NCI-H128 (cell line): ENCODE results near the gene KCP.
"Not testable (repeated sequence)": the region's sequence is repeated elsewhere in the genome, so short reads cannot be mapped to it uniquely, and the experiment has no call there.

ENCODE experiments used
- DNase-seq: peaks from one replicate; lab custom pipeline; 2025; ENCODE audit not compliant: unreplicated experiment; lab: John Stamatoyannopoulos, UW

The KCP gene

GRCh38 chr7:128910569-128910945 is at the start of gene KCP:
Gene KCP, minus strand, starts transcription at chr7:128910709. Its CDS starts 33 bp downstream, at chr7:128910676.
- DNase-seq = no peak

- no peak for DNase-seq
Measured at GRCh38 chr7:128959296-128959695, 48.8 kb upstream of the KCP start.

DNA sequence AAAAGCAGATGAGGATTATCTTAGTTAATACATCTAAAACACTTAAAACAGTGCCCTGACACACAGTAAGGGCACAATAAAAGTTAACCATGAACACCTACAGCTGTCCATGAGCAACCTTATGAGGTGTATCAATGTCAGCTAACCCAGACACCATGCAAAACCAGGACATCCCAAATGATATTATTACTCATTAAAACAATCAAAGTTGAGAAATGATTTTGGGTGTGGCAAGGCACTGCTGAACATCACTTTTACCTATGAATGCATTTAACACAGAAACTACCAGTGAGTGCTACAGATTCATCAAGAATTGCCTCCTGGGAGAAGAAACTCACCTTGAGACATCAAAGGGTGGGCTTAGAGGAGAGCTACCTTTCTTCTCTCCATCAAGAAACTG is 45.5 kb upstream of the KCP start:
- DNase-seq = no peak

DNA sequence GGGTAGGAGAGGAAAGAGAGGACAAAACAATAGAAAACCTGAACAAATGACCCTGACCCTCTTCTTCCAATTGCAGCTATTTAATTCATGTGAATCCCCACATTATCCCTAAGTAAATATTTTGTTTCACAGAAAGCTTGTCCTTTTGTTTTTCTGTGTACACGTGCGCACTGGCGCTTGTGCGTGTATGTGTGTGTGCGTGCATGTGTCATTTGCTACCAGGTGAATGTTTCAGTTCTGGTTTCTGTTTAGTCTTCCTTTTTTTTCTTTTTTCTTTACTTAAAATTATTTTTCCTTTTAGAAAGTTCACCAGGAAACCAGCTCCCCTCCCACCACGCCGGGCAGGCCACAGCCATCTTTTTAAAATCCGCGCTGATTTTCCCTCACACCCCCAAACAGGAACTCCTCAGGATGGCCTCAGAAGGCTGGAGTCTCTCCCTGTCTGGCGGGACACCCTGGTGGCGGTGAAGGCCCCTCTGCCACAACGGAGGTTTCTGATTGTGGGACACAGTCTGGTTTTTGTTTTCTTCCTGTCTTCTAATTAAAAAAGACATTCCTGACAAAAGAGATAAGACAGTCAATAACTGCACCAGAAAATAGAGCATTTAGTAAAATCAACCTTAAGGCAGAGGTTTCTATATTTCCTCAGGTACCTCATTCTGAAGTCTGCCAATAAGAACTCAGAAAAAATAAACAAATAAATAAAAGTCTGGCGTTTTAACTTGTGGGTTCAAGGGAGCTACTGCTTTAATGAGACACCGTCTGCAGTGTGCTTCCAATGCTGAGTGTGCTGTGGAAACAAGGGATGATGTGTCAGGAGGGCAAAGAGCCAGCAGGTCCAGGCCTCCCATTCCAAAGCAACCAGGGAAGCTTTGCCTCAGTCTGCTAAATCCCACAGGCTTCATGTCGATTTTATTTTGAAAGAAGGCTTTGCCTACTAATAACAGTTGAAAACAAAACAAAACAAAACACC is 44.6 kb upstream of the KCP start:
- DNase-seq = no peak

DNA sequence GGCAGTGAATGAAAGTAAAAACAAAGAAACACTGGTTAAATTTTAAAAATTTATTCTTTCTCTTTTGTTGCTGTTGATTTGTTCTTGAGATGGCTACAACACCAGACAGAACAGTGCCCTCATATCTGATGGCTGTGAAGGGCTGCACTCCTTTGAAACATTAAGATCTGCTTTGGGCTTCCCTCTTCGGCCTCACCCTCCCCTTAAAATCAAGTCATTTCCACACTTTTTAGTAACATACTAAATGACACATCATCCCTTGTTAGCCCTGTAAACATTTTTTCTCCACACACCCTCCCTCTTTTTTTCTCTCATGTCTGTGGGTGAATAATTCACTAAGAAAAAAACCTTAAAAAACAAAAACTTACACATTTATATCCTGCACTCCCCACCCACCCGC is 43.6 kb upstream of the KCP start:
- no peak for DNase-seq

DNA sequence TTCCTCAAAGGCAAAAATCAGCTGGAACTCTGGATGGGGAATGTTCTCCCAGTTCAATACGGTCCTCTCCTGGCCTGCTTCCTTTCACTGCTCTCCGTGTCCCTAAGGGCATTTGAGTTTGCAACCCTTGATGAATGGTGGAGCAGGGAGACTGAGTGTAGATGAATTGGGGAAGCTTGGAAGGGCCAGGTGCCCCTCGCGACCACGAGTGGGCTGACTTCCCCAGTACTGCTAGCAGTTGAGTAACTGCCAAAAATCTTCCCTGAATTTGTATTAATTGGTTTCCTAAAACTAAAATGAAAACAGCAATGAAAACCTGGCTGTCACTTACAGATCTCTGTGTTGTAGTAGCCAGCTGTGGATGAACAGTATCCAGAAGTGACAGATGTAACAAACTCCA is 40.8 kb upstream of the KCP start:
- no peak for DNase-seq

DNA sequence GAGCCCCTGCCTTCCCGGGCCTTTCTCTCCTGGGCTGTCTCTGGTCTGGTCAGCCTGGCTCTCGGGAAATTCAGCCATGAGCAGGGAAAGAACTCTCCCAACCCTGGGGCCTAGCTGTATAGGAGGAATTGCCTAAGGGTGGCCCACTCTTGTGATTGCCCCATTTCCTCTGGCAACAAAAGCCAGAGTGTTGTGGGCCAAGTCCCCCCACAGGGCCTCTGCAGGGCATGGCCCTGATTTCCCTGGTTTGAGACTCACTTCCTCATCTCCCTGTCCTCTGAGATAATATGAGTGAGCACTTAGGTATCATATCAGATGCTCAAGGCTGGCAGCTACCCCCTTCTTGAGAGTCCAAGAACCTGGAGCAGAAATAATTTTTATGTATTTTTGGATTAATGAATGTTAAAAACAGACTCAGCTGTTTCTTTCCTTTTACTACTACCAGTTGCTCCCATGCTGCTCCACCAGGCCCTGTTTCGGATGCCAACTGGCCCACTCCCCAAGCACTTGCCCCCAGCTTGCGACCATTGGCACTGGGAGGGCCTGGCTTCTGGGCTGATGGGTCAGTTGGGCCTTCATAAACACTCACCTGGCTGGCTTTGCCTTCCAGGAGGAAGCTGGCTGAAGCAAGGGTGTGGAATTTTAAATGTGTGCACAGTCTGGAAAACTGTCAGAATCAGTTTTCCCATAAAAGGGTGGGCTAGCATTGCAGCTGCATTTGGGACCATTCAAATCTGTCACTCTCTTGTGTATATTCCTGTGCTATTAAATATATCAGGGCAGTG is 38.7 kb upstream of the KCP start:
- no peak for DNase-seq

- no peak for DNase-seq
Measured at GRCh38 chr7:128948312-128948973, 37.9 kb upstream of the KCP start.

DNA sequence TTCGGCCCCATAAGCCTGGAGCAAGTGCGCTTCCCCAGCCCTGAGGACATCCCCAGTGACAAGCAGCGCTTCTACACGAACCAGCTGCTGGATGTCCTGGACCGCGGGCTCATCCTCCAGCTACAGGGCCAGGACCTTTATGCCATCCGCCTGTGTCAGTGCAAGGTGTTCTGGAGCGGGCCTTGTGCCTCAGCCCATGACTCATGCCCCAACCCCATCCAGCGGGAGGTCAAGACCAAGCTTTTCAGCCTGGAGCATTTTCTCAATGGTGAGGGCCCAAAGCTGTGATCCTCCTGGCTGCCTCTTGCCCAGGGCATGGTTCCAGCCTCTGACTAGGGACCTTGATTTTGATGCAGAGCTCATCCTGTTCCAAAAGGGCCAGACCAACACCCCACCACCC is 37.3 kb upstream of the KCP start:
- DNase-seq = no peak

GRCh38 chr7:128946936-128947830 is 36.7 kb upstream of the KCP start:
- no peak for DNase-seq

- no peak for DNase-seq
Measured at GRCh38 chr7:128945668-128946366, 35.3 kb upstream of the KCP start.

DNA sequence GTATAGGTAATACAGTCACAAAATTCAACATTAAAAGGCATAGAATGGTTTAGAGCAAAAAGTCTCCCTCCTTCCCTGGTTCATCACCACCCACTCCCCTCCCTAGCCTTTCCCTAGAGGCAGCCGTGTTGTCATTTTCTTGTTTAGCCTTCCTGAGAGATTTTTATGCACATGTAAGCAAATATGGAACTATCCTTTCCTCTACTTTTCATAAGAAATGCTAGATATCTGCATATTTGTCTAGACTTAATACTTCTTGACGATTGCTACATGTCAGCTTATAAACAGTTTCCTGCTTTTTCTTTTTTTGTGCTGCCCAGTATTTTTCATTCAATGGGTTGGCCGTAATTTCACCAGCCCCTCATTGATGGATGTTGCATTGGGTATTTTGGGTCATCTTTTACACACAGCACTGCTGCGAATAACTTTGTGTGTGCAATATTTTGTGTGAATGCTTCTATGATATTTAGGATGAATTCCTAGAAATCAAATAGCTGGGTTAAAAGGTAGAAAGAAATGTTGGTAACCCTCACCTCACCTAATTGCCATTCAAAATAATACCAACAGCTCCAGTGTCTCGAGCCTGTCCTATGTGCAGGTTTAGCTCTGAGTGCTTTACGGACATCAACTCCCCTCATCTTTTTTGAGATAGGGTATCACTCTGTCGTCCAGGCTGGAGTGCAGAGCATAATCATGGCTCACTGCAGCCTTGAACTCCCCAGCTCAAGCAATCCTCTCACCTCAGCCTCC is 34.2 kb upstream of the KCP start:
- DNase-seq = no peak

DNA sequence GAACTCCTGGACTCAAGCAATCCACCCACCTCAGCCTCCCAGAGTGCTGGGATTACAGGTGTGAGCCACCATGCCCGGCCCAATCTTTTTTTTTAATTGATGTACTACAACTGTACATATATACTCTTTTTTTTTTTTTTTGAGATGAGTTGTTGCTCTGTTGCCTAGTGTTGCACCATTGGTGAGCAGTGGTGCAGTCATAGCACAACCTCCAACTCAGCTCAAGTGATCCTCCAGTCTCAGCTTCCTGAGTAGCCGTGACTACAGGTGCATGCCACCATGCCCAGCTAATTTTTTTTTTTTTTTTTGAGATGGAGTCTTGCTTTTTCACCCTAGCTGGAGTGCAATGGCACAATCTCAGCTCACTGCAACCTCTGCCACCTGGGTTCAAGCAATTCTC is 32.7 kb upstream of the KCP start:
- DNase-seq = not testable (repeated sequence)

GRCh38 chr7:128941946-128942526 is 31.5 kb upstream of the KCP start:
- no peak for DNase-seq

GRCh38 chr7:128941323-128941890 is 30.9 kb upstream of the KCP start:
- DNase-seq = no peak

DNA sequence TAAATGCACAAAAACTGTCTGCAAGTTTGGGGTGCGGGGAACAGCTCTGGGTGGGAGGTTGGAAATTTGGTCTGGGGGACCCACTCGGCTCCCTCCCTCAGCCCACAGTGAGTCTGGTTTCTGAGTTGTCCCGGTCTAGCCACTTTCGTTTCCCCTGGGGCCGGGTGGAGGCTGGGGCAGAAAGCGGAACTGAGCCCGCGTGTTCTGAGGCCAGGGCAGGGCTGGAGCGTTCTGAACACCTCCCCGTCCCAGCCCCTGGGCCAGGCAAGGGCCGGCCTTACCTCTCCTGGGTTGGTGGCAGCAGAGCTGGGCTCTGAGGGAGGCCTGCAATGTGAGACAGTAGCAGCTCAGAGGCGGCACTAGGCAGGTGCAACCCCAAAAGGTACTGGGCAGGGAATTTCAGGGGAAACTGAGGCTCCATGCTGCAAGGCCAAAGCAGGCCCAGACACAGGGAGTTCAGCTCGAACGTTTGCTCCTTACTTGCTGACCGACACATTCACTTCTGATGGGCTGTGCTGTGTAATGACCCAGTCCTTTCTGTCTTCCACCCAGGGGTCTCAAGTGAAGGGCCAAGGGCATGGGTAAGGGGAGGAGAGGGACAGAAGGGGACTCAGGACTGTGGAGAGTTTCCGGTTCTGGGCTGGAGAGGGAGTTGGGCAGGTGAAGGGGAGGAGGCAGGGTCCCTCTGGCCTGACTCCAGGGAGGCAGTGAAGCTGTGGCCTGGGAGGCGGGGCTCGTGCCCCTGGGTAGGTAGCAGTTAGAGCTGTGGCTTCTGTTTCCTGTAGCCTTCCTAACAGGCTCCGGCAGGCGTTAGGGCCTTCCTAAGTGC is 30.2 kb upstream of the KCP start:
- DNase-seq = no peak

- DNase-seq = no peak
Measured at GRCh38 chr7:128939861-128940410, 29.4 kb upstream of the KCP start.
